HG02943 (cell line): ENCODE data around the gene TRAK2.

Source experiments
- ATAC-seq: cut with Tn5 transposase; IDR thresholded peaks from one replicate; pipeline ENCODE4 v1.9.1; 2021; ENCODE audit warnings: mild to moderate bottlenecking, low read depth, moderate library complexity; ENCODE audit not compliant: unreplicated experiment

TRAK2 gene

DNA sequence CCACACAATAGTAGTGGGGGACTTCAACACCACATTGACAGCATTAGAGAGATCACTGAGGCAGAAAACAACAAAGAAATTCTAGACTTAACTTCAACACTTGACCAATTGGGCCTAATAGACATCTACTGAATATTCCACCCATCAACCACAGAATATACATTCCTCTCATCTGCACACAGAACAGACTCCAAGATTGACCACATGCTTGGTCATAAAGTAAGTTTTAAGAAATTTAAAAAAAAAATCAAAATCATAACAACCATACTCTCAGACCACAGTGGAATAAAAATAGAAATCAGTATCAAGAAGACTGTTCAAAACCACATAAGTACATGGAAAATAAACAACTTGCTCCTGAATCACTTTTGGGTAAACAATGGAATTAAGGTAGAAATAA is 85.1 kb downstream of the TRAK2 start:
- ATAC-seq, result no peak

DNA sequence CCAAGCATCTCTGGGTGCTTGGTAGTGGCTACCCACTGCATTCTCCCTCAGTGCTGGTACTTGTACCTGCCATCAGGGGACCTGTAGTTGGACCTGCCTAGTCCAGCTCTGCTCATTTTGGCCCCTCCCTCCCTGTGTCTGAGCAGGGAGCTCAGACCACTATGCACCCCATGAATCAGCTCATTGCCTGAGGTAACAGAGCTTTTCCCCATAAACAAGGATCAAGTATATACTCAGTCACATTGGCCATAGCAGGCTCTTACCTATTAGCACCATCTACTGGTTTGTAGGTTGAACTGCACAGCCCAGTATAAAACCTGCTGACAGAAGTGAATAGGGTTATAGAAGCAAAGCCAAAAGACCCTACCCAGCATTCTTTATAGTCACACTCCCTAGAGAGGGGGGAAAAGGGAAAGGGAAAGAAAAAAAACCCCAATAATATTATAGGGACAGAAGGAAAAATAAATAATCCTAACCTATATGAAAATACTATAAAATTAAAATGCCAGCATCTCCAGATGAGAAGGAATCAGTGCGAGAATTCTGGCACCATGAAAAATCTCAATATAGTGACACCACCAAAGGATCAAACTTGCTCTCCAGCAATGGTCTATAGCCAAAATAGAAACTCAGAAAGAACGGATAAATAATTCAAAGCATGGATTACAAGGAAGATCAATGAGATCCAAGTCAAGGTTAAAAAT is 87.2 kb downstream of the TRAK2 start:
- no peak for ATAC-seq

DNA sequence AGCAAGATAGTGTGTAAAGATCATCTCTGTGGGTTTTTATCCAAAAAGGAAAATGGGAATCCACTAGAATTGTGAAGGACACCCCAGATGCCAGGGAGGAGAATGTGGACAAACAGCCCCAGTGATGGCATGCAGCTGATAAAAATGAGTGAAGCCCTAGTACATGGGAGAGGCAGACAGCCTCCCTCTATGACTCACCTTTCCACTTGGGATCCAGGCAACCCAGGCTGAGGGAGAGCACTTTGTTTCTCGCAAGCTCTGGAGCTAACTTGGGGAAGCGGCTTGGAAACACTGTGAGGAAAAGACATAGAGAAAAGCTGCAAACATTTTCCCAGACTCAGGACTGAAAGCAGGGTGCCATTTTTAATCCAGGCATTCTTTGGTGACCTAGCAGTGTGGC is 88.9 kb downstream of the TRAK2 start:
- ATAC-seq, result no peak

DNA sequence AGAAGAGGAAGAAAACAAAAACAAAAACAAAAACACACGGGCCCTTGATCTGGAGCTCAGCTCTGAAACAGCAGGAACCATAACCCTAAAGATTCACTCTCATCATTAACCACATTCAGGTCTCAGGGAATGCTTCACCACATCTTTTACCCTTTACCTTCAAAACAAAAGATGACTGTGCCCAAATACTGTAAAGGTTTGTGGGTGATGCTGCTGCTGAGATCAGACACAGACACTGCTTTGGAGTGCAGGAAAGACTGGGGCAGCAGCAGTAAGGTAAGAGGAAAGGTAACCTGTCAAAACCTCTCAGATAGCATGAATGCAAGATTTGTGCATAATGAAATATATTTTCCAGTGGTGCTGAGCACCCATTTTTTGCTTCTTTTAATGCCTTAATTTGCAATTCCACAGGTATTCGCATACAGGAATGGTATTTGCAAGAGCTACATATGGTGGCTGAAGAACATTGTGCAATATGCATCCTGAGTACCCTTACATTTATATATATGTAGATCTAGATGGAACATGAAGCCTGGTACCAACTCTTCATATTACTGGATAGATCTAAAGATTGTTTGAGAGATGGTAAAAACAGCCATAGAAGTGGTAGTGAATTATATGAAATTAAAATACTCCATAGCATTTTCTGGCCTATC is 90.1 kb downstream of the TRAK2 start:
- ATAC-seq, result no peak

DNA sequence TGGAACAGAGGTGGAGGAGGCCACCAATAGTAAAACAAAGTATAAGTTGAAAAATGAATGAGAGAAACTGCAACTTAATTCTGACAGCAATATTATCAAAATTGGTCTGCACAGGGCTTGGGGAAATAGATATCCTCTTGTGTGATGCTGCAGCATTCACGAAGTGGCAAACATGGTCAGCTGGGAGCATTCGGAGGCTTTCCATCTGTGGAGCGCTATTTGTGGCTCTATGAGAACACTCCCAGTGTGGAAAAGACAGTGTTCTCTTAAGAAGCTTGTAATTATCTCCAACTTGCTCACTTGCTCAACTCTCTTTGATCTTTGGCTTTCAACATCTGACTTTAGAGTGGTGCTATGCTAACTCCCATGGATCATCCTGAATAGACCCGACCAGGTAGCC is 91.0 kb downstream of the TRAK2 start:
- ATAC-seq, result no peak

DNA sequence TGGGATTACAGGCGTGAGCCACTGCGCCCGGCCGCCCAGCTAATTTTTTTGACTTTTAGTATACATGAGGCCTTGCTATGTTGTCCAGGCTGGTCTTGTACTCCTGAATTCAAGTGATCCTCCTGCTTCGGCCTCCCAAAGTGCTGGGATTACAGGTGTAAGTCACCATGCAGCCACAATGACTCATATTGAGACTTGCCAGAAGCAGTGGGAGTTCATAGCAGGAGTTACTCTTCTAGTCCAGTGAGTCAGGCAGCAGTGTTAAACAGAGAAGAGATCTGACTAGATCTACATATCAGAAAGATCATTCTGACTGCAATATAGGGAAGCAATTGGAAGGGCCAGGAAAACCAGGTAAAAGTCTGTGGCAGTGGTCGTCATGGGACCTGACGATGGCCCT is 92.6 kb downstream of the TRAK2 start:
- no peak for ATAC-seq

DNA sequence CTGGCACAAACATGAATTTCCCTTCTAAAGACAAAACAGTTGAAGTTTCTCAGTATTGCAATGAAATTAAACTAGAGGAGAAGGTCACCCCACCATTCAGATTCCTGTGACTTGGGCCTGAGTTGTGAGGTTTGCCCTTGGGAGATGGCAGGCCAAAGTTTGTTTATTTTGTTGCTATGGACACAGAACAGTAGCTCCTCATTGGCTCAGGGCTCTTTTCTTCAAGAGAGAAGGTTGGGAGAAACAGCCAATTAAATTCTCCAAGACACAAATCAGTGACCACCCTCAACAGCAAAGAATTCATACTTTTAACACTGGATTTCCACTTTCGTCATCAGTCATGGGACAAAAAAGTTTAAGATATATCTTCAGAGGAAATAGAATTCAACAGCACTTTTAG is 94.0 kb downstream of the TRAK2 start, which contains the start of gene FLACC1:
FLACC1 (minus strand) TSS at position 125 of the 400 bp plus-strand sequence. CDS start 5,941 bp downstream, outside the sequence.
- ATAC-seq, result no peak

DNA sequence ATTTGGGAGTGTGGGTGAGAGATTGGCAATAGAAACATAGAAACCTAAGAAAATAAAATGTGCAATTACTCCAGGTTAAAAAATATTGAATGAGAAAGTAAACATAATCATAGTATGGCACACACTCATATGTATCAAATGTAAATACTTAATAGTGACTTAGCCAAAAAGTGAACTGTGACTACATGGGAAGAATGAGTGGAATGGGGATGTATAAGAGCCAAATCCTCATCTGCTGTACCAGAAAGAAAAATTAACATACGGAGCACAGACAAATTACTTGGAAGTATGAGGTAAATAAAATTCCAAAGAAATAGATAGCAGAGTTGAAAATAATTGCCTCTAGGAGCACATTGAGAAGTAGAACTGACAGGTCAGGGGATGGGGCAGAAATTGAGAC is 98.1 kb downstream of the TRAK2 start:
- no peak for ATAC-seq

DNA sequence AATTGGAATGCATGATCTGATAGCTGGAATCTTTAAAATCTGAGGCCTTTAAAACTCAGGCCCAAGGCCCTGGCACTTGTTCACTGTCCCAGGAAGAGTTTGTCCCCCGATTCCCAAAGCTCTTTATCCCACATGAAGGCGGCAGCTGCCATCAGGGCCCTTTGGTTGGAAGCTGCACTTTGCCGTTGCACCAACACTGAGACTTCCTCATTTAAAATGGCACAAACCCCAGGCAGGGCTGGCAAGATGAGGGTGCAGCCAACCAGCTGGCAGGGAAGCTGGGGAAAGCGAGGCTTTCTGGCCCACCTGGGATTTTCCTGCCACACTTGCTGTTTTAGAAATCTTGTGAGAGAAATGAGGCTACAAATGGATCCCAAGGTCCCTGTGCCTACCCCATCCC is 100.4 kb downstream of the TRAK2 start:
- no peak for ATAC-seq

DNA sequence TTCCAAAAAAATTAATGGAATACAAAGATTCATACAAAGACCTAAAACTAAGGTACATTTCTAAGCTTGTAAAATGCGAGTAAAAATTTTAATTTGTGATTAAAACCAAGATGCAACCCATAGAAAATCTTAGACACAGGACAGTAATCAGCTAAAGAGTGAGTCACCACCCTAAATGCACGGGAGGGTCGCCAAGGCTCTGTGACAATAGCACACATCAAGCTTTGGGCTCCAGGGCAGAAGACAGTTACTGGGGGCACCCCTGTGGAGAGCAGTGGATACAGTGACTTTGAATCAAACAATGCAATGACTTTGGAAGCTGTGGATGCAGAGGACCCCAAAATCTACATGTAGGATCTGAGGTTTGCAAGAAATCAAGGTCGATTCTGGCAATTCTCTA is 101.7 kb downstream of the TRAK2 start:
- no peak for ATAC-seq

DNA sequence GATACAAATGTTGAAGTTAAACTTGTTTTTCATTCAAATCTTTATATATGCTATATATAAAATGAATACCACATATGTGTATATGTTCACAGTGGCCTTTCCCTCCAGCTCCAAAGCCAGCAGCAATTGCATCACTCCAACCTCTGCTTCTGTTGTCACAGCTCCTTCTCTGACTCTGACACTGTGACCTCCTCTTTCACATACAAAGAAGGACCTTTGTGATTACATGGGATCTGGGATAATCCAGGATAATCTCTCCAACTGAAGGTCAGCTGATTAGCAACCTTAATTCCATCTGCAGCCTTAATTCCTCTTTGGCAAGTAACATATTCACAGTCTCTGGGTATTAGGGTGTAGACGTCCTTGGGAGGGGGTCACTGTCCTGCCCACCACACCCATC is 102.5 kb downstream of the TRAK2 start:
- ATAC-seq, result no peak

DNA sequence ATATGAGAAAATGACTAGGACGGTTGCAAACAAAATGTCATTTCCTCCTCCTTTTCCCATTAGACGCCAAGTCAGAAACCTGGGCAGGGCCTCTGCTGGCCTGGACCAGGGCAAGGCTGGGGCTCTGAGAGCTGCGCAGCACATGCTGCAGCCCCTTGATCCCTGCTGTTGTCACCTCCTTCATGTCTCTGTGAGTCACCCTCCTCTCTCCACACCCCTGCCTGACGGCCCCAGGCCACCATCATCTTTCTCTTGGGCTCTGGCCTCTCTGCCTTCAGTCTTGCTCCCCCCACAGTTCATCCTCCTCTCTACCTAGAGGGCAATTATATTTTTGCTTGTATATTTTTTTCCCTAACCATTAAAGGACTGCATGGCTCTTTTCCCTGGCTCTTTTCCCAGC is 104.1 kb downstream of the TRAK2 start:
- no peak for ATAC-seq

DNA sequence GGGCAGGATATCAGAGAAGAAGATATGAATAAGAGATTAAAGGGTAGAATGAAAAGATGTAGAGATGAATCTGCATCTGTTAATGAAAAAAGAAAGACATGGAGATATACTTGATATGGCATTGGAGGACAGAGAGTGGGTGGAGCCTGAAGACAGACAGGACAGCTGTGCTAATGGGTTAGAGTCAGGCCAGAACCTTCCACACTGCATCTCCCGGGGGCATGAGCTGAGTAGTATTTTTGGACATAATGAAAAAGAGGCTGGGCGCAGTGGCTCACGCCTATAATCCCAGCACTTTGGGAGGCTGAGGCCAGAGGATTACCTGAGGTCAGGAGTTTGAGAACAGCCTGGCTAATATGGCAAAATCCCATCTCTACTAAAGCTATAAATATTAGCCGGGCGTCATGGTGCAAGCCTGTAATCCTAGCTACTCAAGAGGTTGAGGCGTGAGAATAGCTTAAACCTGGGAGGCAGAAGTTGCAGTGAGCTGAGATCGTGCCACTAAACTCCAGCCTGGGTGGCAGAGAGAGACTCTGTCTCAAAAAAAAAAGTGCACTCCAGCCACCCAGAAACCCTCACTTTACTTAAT is 105.5 kb downstream of the TRAK2 start:
- no peak for ATAC-seq

DNA sequence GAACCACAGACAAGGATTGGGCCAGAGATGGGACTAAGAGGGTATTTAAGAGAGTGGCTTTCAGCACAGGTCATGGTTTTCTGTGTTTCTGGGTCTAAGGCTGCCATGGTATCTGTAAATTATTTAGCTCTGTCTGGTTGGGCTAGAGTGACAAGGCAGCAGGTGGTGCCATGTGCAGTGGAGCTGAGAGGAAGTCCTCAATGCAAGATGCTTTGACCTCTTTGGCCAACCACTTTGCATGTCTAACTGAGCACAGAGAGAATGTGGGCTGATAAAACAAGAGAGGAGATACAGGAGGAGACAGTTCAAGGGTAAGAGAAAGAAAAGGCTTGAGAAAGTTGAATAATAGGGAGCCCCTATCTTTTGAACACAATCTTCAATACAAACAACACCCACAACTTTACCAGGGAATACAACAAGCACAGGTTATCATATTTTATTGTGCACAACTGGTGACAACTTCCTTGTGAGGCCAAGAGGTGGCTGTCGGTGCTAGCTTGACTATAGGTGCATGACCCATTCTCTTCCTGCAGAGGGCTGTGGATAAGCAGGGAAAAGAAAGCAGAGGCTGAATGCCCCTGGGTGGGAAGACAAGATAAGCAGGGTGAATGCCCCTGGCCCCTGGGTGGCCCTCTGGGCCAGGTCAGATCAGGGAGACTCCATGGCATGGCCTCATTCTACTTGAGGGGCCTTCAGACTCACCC is 106.4 kb downstream of the TRAK2 start:
- ATAC-seq, result peak; percentile 90

DNA sequence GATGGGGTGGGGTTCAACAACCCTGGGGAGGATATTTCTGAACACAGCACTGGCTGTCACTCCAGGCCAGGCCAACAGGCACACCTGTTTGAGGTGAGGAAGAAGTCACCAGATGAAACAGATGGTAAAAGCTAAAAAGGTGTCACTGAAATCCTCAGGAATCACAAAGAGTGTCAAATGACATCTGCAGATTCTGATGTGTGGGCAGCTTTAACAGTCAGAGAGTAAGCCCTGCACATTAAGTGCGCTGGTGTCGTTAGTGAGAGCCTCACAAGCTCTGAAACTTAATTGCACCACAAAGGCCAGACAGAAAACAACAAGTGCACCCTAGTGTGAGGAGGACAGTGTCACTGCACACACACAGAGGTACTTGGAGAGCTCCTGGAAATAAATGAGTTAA is 107.7 kb downstream of the TRAK2 start:
- ATAC-seq, result no peak

DNA sequence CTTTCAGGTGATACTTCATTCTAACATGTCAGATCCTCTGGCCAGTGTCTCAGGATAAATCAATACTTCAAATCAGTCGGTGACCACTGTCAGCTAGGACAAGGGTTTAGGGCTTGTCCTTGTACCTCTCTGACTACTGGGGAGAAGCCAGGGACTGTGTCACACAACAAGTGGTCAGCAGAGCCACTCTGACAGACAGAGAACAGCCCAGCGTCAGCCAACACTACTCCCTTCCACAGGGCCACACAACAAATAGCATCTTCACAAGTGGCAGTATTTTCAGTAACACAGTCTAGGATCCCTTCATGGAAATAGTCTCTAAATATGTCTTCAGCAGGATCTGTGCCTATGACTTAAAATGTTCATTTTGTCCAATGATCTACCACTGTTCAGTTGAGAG is 108.3 kb downstream of the TRAK2 start:
- no peak for ATAC-seq

DNA sequence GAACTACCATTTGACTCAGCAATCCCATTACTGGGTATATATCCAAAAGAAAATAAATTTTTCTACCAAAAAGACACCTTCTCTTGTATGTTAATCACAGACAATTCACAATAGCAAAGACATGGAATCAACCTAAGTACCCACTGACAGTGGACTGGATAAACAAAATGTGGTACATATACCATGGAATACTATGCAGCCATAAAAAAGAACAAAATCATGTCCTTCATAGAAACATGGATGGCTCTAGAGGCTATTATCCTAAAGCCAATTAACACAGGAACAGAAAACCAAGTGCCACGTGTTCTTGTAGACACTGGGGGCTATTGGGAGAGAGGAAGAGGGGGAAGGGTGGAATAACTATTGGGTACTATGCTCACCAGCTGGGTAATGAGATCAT is 121.8 kb downstream of the TRAK2 start:
- no peak for ATAC-seq

DNA sequence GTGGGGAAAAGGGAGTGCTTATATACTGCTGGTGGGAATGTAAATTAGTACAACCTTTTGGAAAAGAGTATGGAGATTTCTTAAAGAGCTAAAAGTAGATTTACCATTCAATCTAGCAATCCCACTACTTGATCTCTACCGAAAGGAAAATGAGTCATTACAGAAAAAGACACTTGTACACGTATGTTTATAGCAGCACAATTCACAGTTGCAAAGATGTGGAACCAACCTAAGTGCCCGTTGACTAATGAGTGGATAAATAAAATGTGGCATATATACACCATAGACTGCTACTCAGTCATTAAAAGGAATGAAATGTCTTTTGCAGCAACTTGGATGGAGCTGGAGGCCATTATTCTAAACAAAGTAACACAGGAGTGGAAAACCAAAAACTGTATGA is 123.6 kb downstream of the TRAK2 start:
- no peak for ATAC-seq
